Transverse colon (tissue), 4 donors: ENCODE data around the gene TDRD1.

Source experiments
- CTCF ChIP-seq, 5 experiments: fragments of 200-600 bp in 3 of 5; fragments of 450-650 bp in 2 of 5; sonication (generic) in 3 of 5; IDR thresholded peaks; 1 replicate in 2 of 5; 2 replicates in 3 of 5; pipeline ENCODE4 v1.5.1; 2016 to 2017; ENCODE audit warnings: antibody characterized with exemption in 5 of 5, inconsistent platforms in 3 of 5, mild to moderate bottlenecking in 2 of 5, moderate library complexity in 1 of 5
- POLR2AphosphoS5 ChIP-seq, 3 donors: sonication (generic); formaldehyde crosslinking; IDR thresholded peaks; one replicate each; pipeline ENCODE4 v1.6.1; 2016; ENCODE audit warnings: antibody characterized with exemption in 3 of 3

- TF ChIP-seq CTCF (IDR thresholded peaks at IDR 0.05) (no peak), POLR2AphosphoS5 (IDR thresholded peaks at IDR 0.05) (no peak)
These were observed 4.4 kb downstream of the TDRD1 start for GRCh38 chr10:114183563-114183962.
